CD8-positive, alpha-beta memory T cell (primary cell): ENCODE data around the gene CTH. TPM values are rescaled to one million over a fixed set of nuclear protein-coding genes. Genes with fewer than 3 reads are reported as not detected.
"Not testable (repeated sequence)": the region's sequence is repeated elsewhere in the genome, so short reads cannot be mapped to it uniquely, and the experiment has no call there.

Experiments used
- CTCF ChIA-PET: fragments of 350-600 bp; sonication (Branson Sonifier 250); formaldehyde crosslinking; loops from one replicate; lab custom pipeline; 2021; ENCODE audit warnings: antibody characterized with exemption; lab: Charles Lee
- POLR2A ChIA-PET: fragments of 350-600 bp; sonication (Branson Sonifier 250); formaldehyde crosslinking; loops from one replicate; lab custom pipeline; 2021; ENCODE audit warnings: antibody characterized with exemption; lab: Charles Lee
- DNase-seq, 5 donors: peaks; one replicate each; pipeline versions ENCODE4 v3.0.0 to v3.0.0-alpha.2; 2020 to 2022; ENCODE audit warnings: mixed read lengths in 1 of 5
- H3K27ac ChIP-seq: one replicate; pipeline ENCODE4 v1.7.0; 2013; ENCODE audit warnings: low read depth, mild to moderate bottlenecking, low read length, moderate library complexity
- H3K27me3 ChIP-seq: 2 replicates; pipeline ENCODE4 v1.7.0; 2013; ENCODE audit warnings: low read length, mild to moderate bottlenecking; ENCODE audit not compliant: insufficient read depth, poor library complexity, severe bottlenecking
- H3K36me3 ChIP-seq: 2 replicates; pipeline ENCODE4 v1.7.0; 2013; ENCODE audit warnings: mild to moderate bottlenecking, low read length, moderate library complexity; ENCODE audit not compliant: insufficient read depth
- H3K4me1 ChIP-seq: 2 replicates; pipeline ENCODE4 v1.7.0; 2013; ENCODE audit warnings: mild to moderate bottlenecking, low read length, moderate library complexity; ENCODE audit not compliant: insufficient read depth
- H3K4me3 ChIP-seq: 2 replicates; pipeline ENCODE4 v1.7.0; 2013; ENCODE audit warnings: mild to moderate bottlenecking, low read length
- H3K9me3 ChIP-seq: 2 replicates; pipeline ENCODE4 v1.7.0; 2013; ENCODE audit warnings: mild to moderate bottlenecking, low read length
- H3K27ac Mint-ChIP-seq, 8 donors: one replicate each; pipeline ENCODE4 v1.8.0; 2020 to 2021; ENCODE audit warnings: mixed read lengths in 8 of 8, mild to moderate bottlenecking in 6 of 8, inconsistent platforms in 3 of 8, moderate library complexity in 3 of 8
- H3K27me3 Mint-ChIP-seq, 2 donors: one replicate each; pipeline ENCODE4 v1.8.0; 2020 to 2021; ENCODE audit warnings: mixed read lengths in 2 of 2, mild to moderate bottlenecking in 1 of 2, moderate library complexity in 1 of 2
- H3K36me3 Mint-ChIP-seq, 3 donors: one replicate each; pipeline ENCODE4 v1.8.0; 2020 to 2021; ENCODE audit warnings: mixed read lengths in 3 of 3, inconsistent platforms in 1 of 3, mild to moderate bottlenecking in 1 of 3
- H3K4me1 Mint-ChIP-seq, 3 donors: one replicate each; pipeline ENCODE4 v1.8.0; 2020 to 2021; ENCODE audit warnings: mixed read lengths in 3 of 3, inconsistent platforms in 1 of 3, mild to moderate bottlenecking in 1 of 3
- H3K4me3 Mint-ChIP-seq, 7 donors: one replicate each; pipeline ENCODE4 v1.8.0; 2020 to 2021; ENCODE audit warnings: mixed read lengths in 7 of 7, mild to moderate bottlenecking in 6 of 7, moderate library complexity in 4 of 7, inconsistent platforms in 2 of 7
- H3K9me3 Mint-ChIP-seq, 5 donors: one replicate each; pipeline ENCODE4 v1.8.0; 2020 to 2022; ENCODE audit warnings: mixed read lengths in 5 of 5, mild to moderate bottlenecking in 3 of 5, moderate library complexity in 2 of 5, inconsistent platforms in 1 of 5
- polyA plus RNA-seq: library from polyadenylated mRNA; unstranded; fragments of 300-500 nt; fragmentation: Illumina TruSeq; gene quantifications from one replicate; pipeline ENCODE4 v1.2.3, GENCODE V29; 2021
- total RNA-seq, 2 experiments: library from RNA; stranded (reverse); gene quantifications; one replicate each; pipeline ENCODE4 v1.2.3, GENCODE V29; 2021

CTH gene
- total and polyA plus RNA-seq, 3 experiments from 2014 or later = 2.5 to 9.5 (median 9.0) TPM

- Mint-ChIP-seq H3K36me3 (peaks cover 0 to 16% (median 3%) of the 10 kb centered on the region in 3 donors), H3K27me3 (no peaks in the 10 kb centered on the region), H3K4me1 (peaks cover 15 to 21% (median 17%) of the 10 kb centered on the region in 3 donors), H3K27ac (no peak overlapping the region), H3K4me3 (no peak overlapping the region), H3K9me3 (no peaks in the 10 kb centered on the region)
- peaks cover 12% of the 10 kb centered on the region for H3K4me1 ChIP-seq
- no peaks in the 10 kb centered on the region for H3K27me3 ChIP-seq
- ChIA-PET CTCF (no interaction called here), POLR2A (no interaction called here)
- no peaks in the 10 kb centered on the region for H3K36me3 ChIP-seq
- H3K4me3 ChIP-seq = no peak overlapping the region
- H3K27ac ChIP-seq = no peak overlapping the region
- H3K9me3 ChIP-seq = no peaks in the 10 kb centered on the region
- DNase-seq = no peak
Measured at GRCh38 chr1:70415882-70416281, 4.8 kb downstream of the CTH start.

GRCh38 chr1:70418973-70419734 is 8.1 kb downstream of the CTH start:
- H3K27me3 ChIP-seq, H3K9me3 Mint-ChIP-seq, H3K27ac Mint-ChIP-seq, H3K4me3 Mint-ChIP-seq, H3K4me3 ChIP-seq, H3K27me3 Mint-ChIP-seq, H3K27ac ChIP-seq, CTCF ChIA-PET, POLR2A ChIA-PET, H3K9me3 ChIP-seq, H3K4me1 ChIP-seq, H3K36me3 ChIP-seq, H3K4me1 Mint-ChIP-seq, DNase-seq: not testable (repeated sequence)
- peaks cover 0 to 12% (median 3%) of the 10 kb centered on the region in 3 donors for H3K36me3 Mint-ChIP-seq

GRCh38 chr1:70420320-70420719 is 9.3 kb downstream of the CTH start:
- H3K4me1 ChIP-seq = no peaks in the 10 kb centered on the region
- H3K4me1 Mint-ChIP-seq = no peaks in the 10 kb centered on the region
- H3K27me3 ChIP-seq = no peaks in the 10 kb centered on the region
- no peak overlapping the region for H3K27ac Mint-ChIP-seq
- H3K4me3 ChIP-seq = no peak overlapping the region
- POLR2A ChIA-PET = no interaction called here
- H3K36me3 Mint-ChIP-seq = peaks cover 0 to 13% (median 3%) of the 10 kb centered on the region in 3 donors
- H3K27ac ChIP-seq = no peak overlapping the region
- H3K9me3 Mint-ChIP-seq = no peaks in the 10 kb centered on the region
- CTCF ChIA-PET = no interaction called here
- no peaks in the 10 kb centered on the region for H3K27me3 Mint-ChIP-seq
- H3K9me3 ChIP-seq = no peaks in the 10 kb centered on the region
- H3K4me3 Mint-ChIP-seq = no peak overlapping the region
- no peak for DNase-seq
- H3K36me3 ChIP-seq = no peaks in the 10 kb centered on the region

- no peaks in the 10 kb centered on the region for H3K9me3 Mint-ChIP-seq
- POLR2A ChIA-PET = no interaction called here
- Histone ChIP-seq H3K36me3 (no peaks in the 10 kb centered on the region), H3K27me3 (no peaks in the 10 kb centered on the region), H3K4me1 (no peaks in the 10 kb centered on the region), H3K9me3 (no peaks in the 10 kb centered on the region), H3K4me3 (no peak overlapping the region), H3K27ac (no peak overlapping the region)
- no peaks in the 10 kb centered on the region for H3K4me1 Mint-ChIP-seq
- CTCF ChIA-PET = no interaction called here
- H3K4me3 Mint-ChIP-seq = no peak overlapping the region
- peaks cover 4 to 14% (median 9%) of the 10 kb centered on the region in 3 donors for H3K36me3 Mint-ChIP-seq
- no peaks in the 10 kb centered on the region for H3K27me3 Mint-ChIP-seq
- no peak for DNase-seq
- peak overlapping the region in 1 of 8 donors; percentile 10 for H3K27ac Mint-ChIP-seq
Measured at GRCh38 chr1:70426154-70427131, 15.4 kb downstream of the CTH start.

- Histone ChIP-seq H3K9me3 (no peaks in the 10 kb centered on the region), H3K27me3 (no peaks in the 10 kb centered on the region), H3K4me1 (no peaks in the 10 kb centered on the region), H3K36me3 (no peaks in the 10 kb centered on the region), H3K27ac (no peak overlapping the region), H3K4me3 (no peak overlapping the region)
- H3K36me3 Mint-ChIP-seq = peaks cover 4 to 23% (median 15%) of the 10 kb centered on the region in 3 donors
- ChIA-PET POLR2A (no interaction called here), CTCF (no interaction called here)
- no peaks in the 10 kb centered on the region for H3K4me1 Mint-ChIP-seq
- no peaks in the 10 kb centered on the region for H3K9me3 Mint-ChIP-seq
- H3K4me3 Mint-ChIP-seq = no peak overlapping the region
- no peak overlapping the region for H3K27ac Mint-ChIP-seq
- no peak for DNase-seq
- no peaks in the 10 kb centered on the region for H3K27me3 Mint-ChIP-seq
Measured at GRCh38 chr1:70427976-70428375, 16.9 kb downstream of the CTH start.

- Histone ChIP-seq H3K36me3 (no peaks in the 10 kb centered on the region), H3K27ac (no peak overlapping the region), H3K27me3 (no peaks in the 10 kb centered on the region), H3K9me3 (no peaks in the 10 kb centered on the region), H3K4me3 (no peak overlapping the region), H3K4me1 (no peaks in the 10 kb centered on the region)
- Mint-ChIP-seq H3K4me1 (no peaks in the 10 kb centered on the region), H3K4me3 (no peak overlapping the region), H3K36me3 (peaks cover 4 to 32% (median 18%) of the 10 kb centered on the region in 3 donors), H3K27ac (peak overlapping the region in 1 of 8 donors; percentile 21), H3K27me3 (no peaks in the 10 kb centered on the region), H3K9me3 (no peaks in the 10 kb centered on the region)
- CTCF ChIA-PET = no interaction called here
- DNase-seq = no peak
- POLR2A ChIA-PET = no interaction called here
Measured at GRCh38 chr1:70429219-70429618, 18.2 kb downstream of the CTH start.

- ChIA-PET CTCF (no interaction called here), POLR2A (no interaction called here)
- Histone ChIP-seq H3K4me1 (no peaks in the 10 kb centered on the region), H3K27ac (no peak overlapping the region), H3K9me3 (no peaks in the 10 kb centered on the region), H3K27me3 (no peaks in the 10 kb centered on the region), H3K36me3 (no peaks in the 10 kb centered on the region), H3K4me3 (no peak overlapping the region)
- Mint-ChIP-seq H3K36me3 (peaks cover 4 to 34% (median 18%) of the 10 kb centered on the region in 3 donors), H3K27me3 (no peaks in the 10 kb centered on the region), H3K4me3 (no peak overlapping the region), H3K9me3 (no peaks in the 10 kb centered on the region), H3K27ac (no peak overlapping the region), H3K4me1 (no peaks in the 10 kb centered on the region)
- DNase-seq = no peak
Measured at GRCh38 chr1:70429757-70430156, 18.7 kb downstream of the CTH start.

GRCh38 chr1:70431317-70431716 is 20.2 kb downstream of the CTH start:
- peaks cover 8 to 35% (median 16%) of the 10 kb centered on the region in 3 donors for H3K36me3 Mint-ChIP-seq

More at GRCh38 chr1:70431317-70431716, 20.2 kb downstream of the CTH start:
- Histone ChIP-seq H3K36me3 (no peaks in the 10 kb centered on the region), H3K27ac (no peak overlapping the region), H3K4me1 (no peaks in the 10 kb centered on the region), H3K27me3 (no peaks in the 10 kb centered on the region), H3K4me3 (no peak overlapping the region), H3K9me3 (no peaks in the 10 kb centered on the region)
- no peaks in the 10 kb centered on the region for H3K4me1 Mint-ChIP-seq
- POLR2A ChIA-PET = no interaction called here
- no peaks in the 10 kb centered on the region for H3K9me3 Mint-ChIP-seq
- H3K4me3 Mint-ChIP-seq = no peak overlapping the region
- H3K27ac Mint-ChIP-seq = no peak overlapping the region
- CTCF ChIA-PET = no interaction called here
- no peak for DNase-seq
- H3K27me3 Mint-ChIP-seq = no peaks in the 10 kb centered on the region
